Heart left ventricle (tissue), 16 donors: ENCODE data around the gene P4HTM. TPM values are rescaled to one million over a fixed set of nuclear protein-coding genes. Genes with fewer than 3 reads are reported as not detected.

ENCODE experiments used
- ATAC-seq, 4 donors: fragments of 200-7000 bp; cut with Tn5 transposase; one replicate each; pipeline ENCODE4 v1.9.1; 2020 to 2022; ENCODE audit warnings: moderate library complexity in 4 of 4, mild to moderate bottlenecking in 3 of 4, moderate number of reproducible peaks in 1 of 4
- DNase-seq, 5 donors: peaks; one replicate each; pipeline ENCODE4 v3.0.0-alpha.2; 2020
- H3K27ac ChIP-seq, 12 donors: fragments of 200-600 bp; sonication (generic) in 4 of 12; one replicate each; pipeline versions ENCODE4 v1.5.0 to v1.8.0; 2016 to 2022; ENCODE audit warnings: mild to moderate bottlenecking in 2 of 12
- H3K27me3 ChIP-seq, 9 donors: fragments of 200-600 bp; sonication (generic) in 2 of 9; one replicate each; pipeline versions ENCODE4 v1.5.1 to v1.8.0; 2016 to 2022; ENCODE audit warnings: mild to moderate bottlenecking in 3 of 9
- H3K36me3 ChIP-seq, 9 donors: fragments of 200-600 bp; sonication (generic) in 2 of 9; one replicate each; pipeline versions ENCODE4 v1.5.0 to v1.8.0; 2018 to 2022; ENCODE audit warnings: mild to moderate bottlenecking in 2 of 9
- H3K4me1 ChIP-seq, 12 donors: fragments of 200-600 bp; sonication (generic) in 4 of 12; one replicate each; pipeline versions ENCODE4 v1.5.0 to v1.8.0; 2016 to 2022; ENCODE audit warnings: mild to moderate bottlenecking in 3 of 12
- H3K4me3 ChIP-seq, 12 donors: fragments of 200-600 bp; sonication (generic) in 4 of 12; one replicate each; pipeline versions ENCODE4 v1.5.0 to v1.8.0; 2017 to 2022; ENCODE audit warnings: mild to moderate bottlenecking in 9 of 12, moderate library complexity in 4 of 12
- H3K9me3 ChIP-seq, 12 donors: fragments of 200-600 bp; sonication (generic) in 4 of 12; one replicate each; pipeline versions ENCODE4 v1.5.0 to v1.8.0; 2016 to 2022; ENCODE audit warnings: mild to moderate bottlenecking in 1 of 12
- CTCF ChIP-seq, 12 donors: fragments of 200-600 bp; sonication (generic) in 4 of 12; IDR thresholded peaks; one replicate each; pipeline versions ENCODE4 v1.5.0 to v1.8.0; 2018 to 2022; ENCODE audit warnings: antibody characterized with exemption in 12 of 12, mild to moderate bottlenecking in 5 of 12
- POLR2A ChIP-seq, 2 donors: fragments of 450-650 bp; IDR thresholded peaks; one replicate each; pipeline ENCODE4 v1.6.1; 2017; ENCODE audit warnings: antibody characterized with exemption in 2 of 2, mild to moderate bottlenecking in 2 of 2, moderate library complexity in 2 of 2
- WGBS, 4 donors: extraction: QIAGEN DNeasy Blood & Tissue Kit in 2 of 4; methylation state at CpG; one replicate each; pipeline versions ENCODE4 v1.1.5 to v1.1.7; 2013 to 2018; 5-methylcytosine and 5-hydroxymethylcytosine counted together
- intact Hi-C, 10 donors: fragments of 100-400 bp; cut with DNase I; formaldehyde crosslinking; loops; one replicate each; pipeline versions ENCODE4 v1.11.1 to v1.14.2; 2022
- polyA plus RNA-seq, 2 donors: library from polyadenylated mRNA; stranded (reverse); fragments of 200-250 nt; gene quantifications; one replicate each; pipeline ENCODE4 v1.2.3, GENCODE V29; 2013
- total RNA-seq, 9 donors: library from RNA; depleted of rRNA in 2 of 9; stranded (reverse); fragments of >200 nt in 2 of 9; fragmentation: NEBNext Ultra II Directional in 3 of 9; extraction: Animal tissue kit (Norgen Biotek cat#: 25700) in 3 of 9; gene quantifications; one replicate each; pipeline versions ENCODE4 v1.1.0 to v1.2.4, GENCODE V29; 2016 to 2023
- donor health status: ischemic (EF 13 %, LVEDD 7.1; RV severe dilation, severe dysfunction).
- donor health status: healthy with polysubstance abuse.
- donor health status: DM: no; HTN: yes; CAD: no.
- donor health status: DM: no; HTN: no; CAD: no.
- donor health status: ischemic (EF 25% LVEDD 6.9; RV normal size, moderate dysfunction).
- donor health status: ischemic (EF 25% LVEDD 5.7; RV mildly dilated, moderate dysfunction).
- donor health status: healthy.
- donor health status: DM: yes; HTN: yes; CAD: no.
- donor health status: ischemic (EF 35%, LVEDD 5.7; RV mildly dilated, moderate dysfunction).
- donor health status: nonischemic (EF 11% LVEDD 7.7; RV severe dilation, severe dysfunction).
- donor health status: DM: yes; HTN: yes; CAD: no.
- donor health status: PGD.
- donor health status: ischemic (EF 29% LVEDD 5.4; RV normal size, mild dysfunction).
- donor health status: nonischemic (EF 23%, LVEDD 6.1; RV moderate dilation, normal function).

Gene P4HTM
- total and polyA plus RNA-seq, 11 donors, result 19.0 to 42.7 (median 33.9) TPM

GRCh38 chr3:48974076-48974864 lies 15.8 kb upstream of the P4HTM start:
- Histone ChIP-seq H3K27me3 (no peaks in the 10 kb centered on the region), H3K27ac (no peak overlapping the region), H3K9me3 (no peaks in the 10 kb centered on the region), H3K4me1 (no peaks in the 10 kb centered on the region), H3K36me3 (peaks cover 8 to 99% (median 98%) of the 10 kb centered on the region in 9 donors), H3K4me3 (no peak overlapping the region)
- 87 to 92% (median 91%) methylated on average over 10 of the region's 10 CpGs for WGBS, 4 donors
- no peak for DNase-seq
- intact Hi-C loops, result no loop called here
- no peak for TF ChIP-seq POLR2A (IDR thresholded peaks at IDR 0.05)
- no peak for TF ChIP-seq CTCF (IDR thresholded peaks at IDR 0.05)
- no peak for ATAC-seq

- intact Hi-C loops, result no loop called here
- Histone ChIP-seq H3K27ac (no peak overlapping the region), H3K4me3 (no peak overlapping the region), H3K36me3 (peaks cover 6 to 99% (median 98%) of the 10 kb centered on the region in 9 donors), H3K4me1 (peaks cover 0 to 8% (median 0%) of the 10 kb centered on the region in 12 donors), H3K9me3 (no peaks in the 10 kb centered on the region), H3K27me3 (no peaks in the 10 kb centered on the region)
- no peak for DNase-seq
- ATAC-seq, result no peak
- WGBS, 4 donors, result 73 to 93% (median 91%) methylated on average over 3 of the region's 3 CpGs
- TF ChIP-seq POLR2A (IDR thresholded peaks at IDR 0.05), result no peak
- TF ChIP-seq CTCF (IDR thresholded peaks at IDR 0.05), result no peak
These were observed 10.6 kb upstream of the P4HTM start for GRCh38 chr3:48979451-48979850.

DNA sequence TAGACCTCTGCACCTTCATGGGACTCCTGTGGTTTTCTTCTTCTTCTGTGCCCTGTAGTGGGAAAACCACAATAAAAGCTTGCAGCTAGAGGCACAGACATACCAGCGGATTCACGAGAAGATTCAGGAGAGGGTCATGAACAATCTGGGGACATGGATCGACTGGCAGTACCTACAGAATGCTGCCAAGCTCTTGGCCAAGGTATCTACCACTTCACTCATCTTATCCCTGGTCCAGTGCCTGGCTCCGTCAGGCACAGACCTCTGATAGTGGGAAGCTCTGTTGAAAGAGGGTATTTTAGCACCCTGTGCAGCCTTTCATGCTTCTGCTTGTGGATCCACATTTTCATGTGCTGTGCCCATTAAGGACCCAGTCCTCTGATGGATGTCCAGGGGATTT lies 9.7 kb upstream of the P4HTM start:
- H3K4me1 ChIP-seq, result peaks cover 0 to 8% (median 0%) of the 10 kb centered on the region in 12 donors
- no peaks in the 10 kb centered on the region for H3K27me3 ChIP-seq
- intact Hi-C loops, result loop anchor here in 3 of 10 donors (10.0 kb wide), 2 partner anchors 115 to 465 kb away; partner anchors contain the start of gene QRICH1 (in 1 of the 3)
- WGBS, 4 donors, result 41 to 66% (median 47%) methylated on average over 4 of the region's 4 CpGs
- H3K4me3 ChIP-seq, result no peak overlapping the region
- TF ChIP-seq POLR2A (IDR thresholded peaks at IDR 0.05), result no peak
- no peak for TF ChIP-seq CTCF (IDR thresholded peaks at IDR 0.05)
- H3K9me3 ChIP-seq, result no peaks in the 10 kb centered on the region
- no peak overlapping the region for H3K27ac ChIP-seq
- ATAC-seq (peak in 3 of 4 donors; percentile 29 to 53 (median 46)), DNase-seq (no peak)
- peaks cover 2 to 99% (median 97%) of the 10 kb centered on the region in 9 donors for H3K36me3 ChIP-seq

DNA sequence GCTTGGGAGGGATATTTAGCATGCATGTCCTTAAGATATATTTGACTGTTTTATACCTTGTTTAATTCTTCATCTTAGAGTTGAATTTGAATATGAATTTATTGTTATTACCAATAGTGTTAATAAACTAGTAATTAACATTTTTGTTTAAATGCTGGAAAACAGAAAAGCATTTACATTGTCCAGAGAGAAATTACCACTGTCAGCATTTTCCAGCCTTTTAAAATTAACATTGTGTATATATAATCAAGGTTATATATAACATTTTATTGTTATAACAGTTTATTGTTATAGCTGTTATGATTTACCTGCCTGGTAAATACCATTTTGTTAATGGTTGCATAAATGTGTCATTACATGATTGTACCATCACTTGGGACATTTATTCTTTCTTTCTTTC lies 8.0 kb upstream of the P4HTM start:
- Histone ChIP-seq H3K36me3 (peaks cover 2 to 98% (median 91%) of the 10 kb centered on the region in 9 donors), H3K27ac (no peak overlapping the region), H3K4me3 (no peak overlapping the region), H3K9me3 (no peaks in the 10 kb centered on the region), H3K27me3 (no peaks in the 10 kb centered on the region), H3K4me1 (peaks cover 0 to 8% (median 0%) of the 10 kb centered on the region in 12 donors)
- ATAC-seq (no peak), DNase-seq (no peak)
- no peak for TF ChIP-seq POLR2A (IDR thresholded peaks at IDR 0.05)
- TF ChIP-seq CTCF (IDR thresholded peaks at IDR 0.05), result no peak
- intact Hi-C loops, result loop anchor here in 3 of 10 donors (10.0 kb wide), 2 partner anchors 113 to 463 kb away; partner anchors contain the start of gene QRICH1 (in 1 of the 3)
